HCT116 (cell line): ENCODE results near the gene GPR176. TPM values are rescaled to one million over a fixed set of nuclear protein-coding genes. Genes with fewer than 3 reads are reported as not detected.

Source experiments
- ATAC-seq: fragments of 200-7000 bp; cut with Tn5 transposase; 2 replicates; pipeline ENCODE4 v1.9.1; 2020; ENCODE audit warnings: mild to moderate bottlenecking, moderate library complexity
- BruUV-seq: library from RNA; stranded (reverse); fragments of 400-500 nt; replicated peaks from 2 replicates; lab custom pipeline; 2021; lab: Mats Ljungman, UMichigan
- CTCF ChIA-PET: fragments of 300-600 bp; sonication (Branson Sonifier 250); formaldehyde crosslinking; loops from one replicate; lab custom pipeline; 2021; ENCODE audit warnings: antibody characterized with exemption; lab: Charles Lee
- POLR2A ChIA-PET: fragments of 300-600, 350-600 bp; sonication (Branson Sonifier 250); formaldehyde crosslinking; loops from one replicate; lab custom pipeline; 2021; ENCODE audit warnings: antibody characterized with exemption; lab: Charles Lee
- RAD21 ChIA-PET, 2 experiments: fragments of 300-600 bp; sonication (Branson Sonifier 250); formaldehyde crosslinking; loops; one replicate each; lab custom pipeline; 2023; ENCODE audit warnings: low total read pairs in 2 of 2; ENCODE audit not compliant: uncharacterized antibody in 2 of 2, unreplicated experiment in 2 of 2, low non-redundant PET in 1 of 2; lab: Charles Lee
- DNase-seq: peaks from one replicate; pipeline ENCODE4 v3.0.0-alpha.2; 2010; ENCODE audit warnings: low read depth, low spot score
- H2AFZ ChIP-seq: fragments of 200-600 bp; shearing (Covaris generic), sonication (generic); 2 replicates; pipeline ENCODE4 v1.6.1; 2017; ENCODE audit warnings: low read depth, mixed run types, mixed read lengths, antibody characterized with exemption, low read length; ENCODE audit not compliant: poor library complexity, severe bottlenecking
- H3K27ac ChIP-seq: 2 replicates; pipeline ENCODE4 v1.5.1; 2012; ENCODE audit warnings: low read depth, low read length
- H3K27me3 ChIP-seq: fragments of 200-600 bp; sonication (generic); 2 replicates; pipeline ENCODE4 v1.6.1; 2016; ENCODE audit warnings: mixed run types, low read length, mixed read lengths; ENCODE audit not compliant: insufficient read depth
- H3K36me3 ChIP-seq, 2 experiments: fragments of 200-500 bp in 1 of 2; fragments of 200-600 bp in 1 of 2; sonication (Bioruptor generic) in 1 of 2; sonication (generic) in 1 of 2; 2 replicates each; pipeline versions ENCODE4 v1.5.1 to v1.6.1; 2014 to 2016; ENCODE audit warnings: low read length in 2 of 2, inconsistent platforms in 1 of 2, mixed read lengths in 1 of 2, mixed run types in 1 of 2; ENCODE audit not compliant: insufficient read depth in 2 of 2, control insufficient read depth in 1 of 2
- H3K4me1 ChIP-seq, 2 experiments: fragments of 200-600 bp in 1 of 2; sonication (generic) in 1 of 2; 2 replicates each; pipeline versions ENCODE4 v1.5.1 to v1.6.1; 2012 to 2017; ENCODE audit warnings: low read length in 2 of 2, inconsistent platforms in 1 of 2, mild to moderate bottlenecking in 1 of 2, mixed read lengths in 1 of 2, mixed run types in 1 of 2, moderate library complexity in 1 of 2; ENCODE audit not compliant: insufficient read depth in 2 of 2, control insufficient read depth in 1 of 2
- H3K4me2 ChIP-seq: fragments of 200-600 bp; sonication (generic); 2 replicates; pipeline ENCODE4 v1.6.1; 2017; ENCODE audit warnings: mixed run types, low read length, mixed read lengths
- H3K4me3 ChIP-seq, 2 experiments: fragments of 200-600 bp in 1 of 2; sonication (generic) in 1 of 2; replicated peaks in 1 of 2; 2 replicates each; pipeline ENCODE4 v1.5.1; 2011 to 2016; ENCODE audit warnings: low read length in 2 of 2, control low read depth in 1 of 2, low read depth in 1 of 2, mild to moderate bottlenecking in 1 of 2, mixed read lengths in 1 of 2, mixed run types in 1 of 2
- H3K79me2 ChIP-seq: fragments of 200-600 bp; sonication (generic); 2 replicates; pipeline ENCODE4 v1.6.1; 2017; ENCODE audit warnings: mild to moderate bottlenecking, mixed run types, low read length, moderate library complexity, mixed read lengths; ENCODE audit not compliant: insufficient read depth
- H3K9ac ChIP-seq: fragments of 200-600 bp; sonication (generic); 2 replicates; pipeline ENCODE4 v1.6.1; 2016; ENCODE audit warnings: low read length, mixed read lengths
- H3K9me2 ChIP-seq: fragments of 200-600 bp; sonication (generic), shearing (Covaris generic); 2 replicates; pipeline ENCODE4 v1.6.1; 2017; ENCODE audit warnings: mixed run types, mild to moderate bottlenecking, moderate library complexity; ENCODE audit not compliant: insufficient read depth
- H3K9me3 ChIP-seq, 2 experiments: fragments of 200-500 bp in 1 of 2; fragments of 200-600 bp in 1 of 2; sonication (Bioruptor generic) in 1 of 2; sonication (generic) in 1 of 2; 2 replicates each; pipeline ENCODE4 v1.6.1; 2014 to 2017; ENCODE audit warnings: low read length in 2 of 2, mixed read lengths in 2 of 2, inconsistent platforms in 1 of 2, low read depth in 1 of 2, mild to moderate bottlenecking in 1 of 2, mixed run types in 1 of 2, moderate library complexity in 1 of 2; ENCODE audit not compliant: control insufficient read depth in 1 of 2, insufficient read depth in 1 of 2
- H4K20me1 ChIP-seq: fragments of 200-600 bp; sonication (generic), shearing (Covaris generic); 2 replicates; pipeline ENCODE4 v1.6.1; 2017; ENCODE audit warnings: mixed run types, mild to moderate bottlenecking, moderate library complexity; ENCODE audit not compliant: insufficient read depth
- ATF3 ChIP-seq: IDR thresholded peaks from 2 replicates; pipeline ENCODE4 v1.6.1; 2012
- CBX3 ChIP-seq: IDR thresholded peaks from 2 replicates; pipeline ENCODE4 v1.6.1; 2012; ENCODE audit warnings: low read depth
- CEBPB ChIP-seq: IDR thresholded peaks from 2 replicates; pipeline ENCODE4 v1.6.1; 2012; ENCODE audit warnings: low read depth
- EZH2 ChIP-seq: fragments of 200-600 bp; sonication (generic); IDR thresholded peaks from 2 replicates; pipeline ENCODE4 v1.6.1; 2017; ENCODE audit warnings: antibody characterized with exemption, mixed run types
- EZH2phosphoT487 ChIP-seq: fragments of 200-600 bp; IDR thresholded peaks from 2 replicates; pipeline ENCODE4 v1.6.1; 2018; ENCODE audit warnings: antibody characterized with exemption, borderline replicate concordance
- FOSL1 ChIP-seq: IDR thresholded peaks from 2 replicates; pipeline ENCODE4 v1.6.1; 2012; ENCODE audit warnings: low read depth
- POLR2A ChIP-seq: IDR thresholded peaks from 2 replicates; pipeline ENCODE4 v1.7.0; 2011; ENCODE audit warnings: borderline replicate concordance; ENCODE audit not compliant: insufficient read depth, insufficient read length; ENCODE audit errors: extremely low read depth
- RAD21 ChIP-seq: IDR thresholded peaks from 2 replicates; pipeline ENCODE4 v1.6.1; 2012; ENCODE audit warnings: low read depth, mild to moderate bottlenecking
- SIN3A ChIP-seq: IDR thresholded peaks from 2 replicates; pipeline ENCODE4 v1.6.1; 2012; ENCODE audit warnings: low read depth
- SP1 ChIP-seq: IDR thresholded peaks from 2 replicates; pipeline ENCODE4 v1.6.1; 2012; ENCODE audit warnings: low read depth
- TCF7L2 ChIP-seq: IDR thresholded peaks from 2 replicates; pipeline ENCODE4 v1.7.0; 2011; ENCODE audit warnings: borderline replicate concordance, inconsistent platforms; ENCODE audit not compliant: insufficient read depth, insufficient read length; ENCODE audit errors: extremely low read depth
- YY1 ChIP-seq: IDR thresholded peaks from 2 replicates; pipeline ENCODE4 v1.6.1; 2011; ENCODE audit warnings: low read length, low read depth, moderate library complexity, mild to moderate bottlenecking; ENCODE audit not compliant: insufficient replicate concordance; ENCODE audit errors: extremely low read depth
- ZFX ChIP-seq: fragments of 450-650 bp; IDR thresholded peaks from 2 replicates; pipeline ENCODE4 v1.6.1; 2017
- ZNF274 ChIP-seq: fragments of 200-500 bp; sonication (Bioruptor generic); IDR thresholded peaks from 2 replicates; pipeline ENCODE4 v1.6.1; 2014; ENCODE audit warnings: mild to moderate bottlenecking, low read depth, low read length, inconsistent platforms
- intact Hi-C: fragments of 100-400 bp; cut with micrococcal nuclease; formaldehyde crosslinking; loops from 2 replicates; pipeline ENCODE4 v1.10.0; 2022
- total RNA-seq: library from RNA; stranded (reverse); gene quantifications from one replicate; pipeline ENCODE4 v1.2.1, GENCODE V29; 2021; ENCODE audit not compliant: unreplicated experiment
- TF ChIP-seq, protein P1 (sequence below): IDR thresholded peaks from 2 replicates; pipeline ENCODE4 v1.6.1; 2012
- TF ChIP-seq, protein P2 (sequence below), 3 experiments: fragments of 200-600 bp in 1 of 3; sonication (generic) in 1 of 3; IDR thresholded peaks in 2 of 3; conservative IDR thresholded peaks in 1 of 3; 2 replicates each; pipeline ENCODE4 v1.5.1; 2012 to 2017; ENCODE audit warnings: low read depth in 2 of 3, low read length in 2 of 3, antibody characterized with exemption in 1 of 3, borderline replicate concordance in 1 of 3, control low read depth in 1 of 3, mild to moderate bottlenecking in 1 of 3, mixed read lengths in 1 of 3, mixed run types in 1 of 3, moderate library complexity in 1 of 3; ENCODE audit not compliant: insufficient read depth in 1 of 3

GPR176 gene
- total RNA-seq, 1 experiment from 2014 or later: 1.7 TPM

DNA sequence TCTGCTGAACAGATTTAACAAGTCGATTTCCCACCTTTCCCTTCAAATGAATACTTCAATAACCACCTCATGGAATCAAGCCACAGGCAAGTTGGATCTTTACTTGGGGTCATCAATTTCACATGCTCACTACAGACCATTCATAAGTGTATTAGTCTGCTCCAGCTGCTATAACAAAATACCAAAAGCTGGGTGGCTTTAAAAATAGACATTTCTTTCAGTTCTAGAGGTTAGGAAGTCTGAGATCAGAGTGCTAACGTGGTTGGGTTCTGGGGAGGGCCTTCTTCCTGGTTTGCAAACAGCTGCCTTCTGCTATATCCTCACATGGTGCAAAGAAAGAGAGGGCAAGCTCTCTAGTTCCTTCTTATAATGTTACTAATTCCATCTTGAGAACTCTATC, 5.1 kb downstream of the GPR176 start (continued):
- no peak for TF ChIP-seq FOSL1
- TF ChIP-seq ATF3: no peak
- TF ChIP-seq CBX3: no peak

GRCh38 chr15:39909007-39909406, 11.1 kb downstream of the GPR176 start:
- RAD21 ChIA-PET: no interaction called here
- H3K79me2 ChIP-seq: no peaks in the 10 kb centered on the region
- no peaks in the 10 kb centered on the region for H3K9me3 ChIP-seq
- no peaks in the 10 kb centered on the region for H4K20me1 ChIP-seq
- H3K27me3 ChIP-seq: no peaks in the 10 kb centered on the region
- no peaks in the 10 kb centered on the region for H3K36me3 ChIP-seq
- ATAC-seq (no peak), DNase-seq (no peak)
- H3K9me2 ChIP-seq: no peaks in the 10 kb centered on the region
- no peak overlapping the region for H3K4me3 ChIP-seq
- BruUV-seq: no TSS peak
- H3K4me2 ChIP-seq: no peak overlapping the region
- CTCF ChIA-PET: no interaction called here
- POLR2A ChIA-PET: no interaction called here
- no peaks in the 10 kb centered on the region for H3K4me1 ChIP-seq
- H3K27ac ChIP-seq: no peak overlapping the region
- H3K9ac ChIP-seq: no peak overlapping the region
- intact Hi-C loops: no loop called here
- TF ChIP-seq ZFX: no peak
- no peak overlapping the region for H2AFZ ChIP-seq

GRCh38 chr15:39908186-39908585, 11.9 kb downstream of the GPR176 start:
- Histone ChIP-seq H3K9me2 (no peaks in the 10 kb centered on the region), H3K4me2 (no peak overlapping the region), H3K9ac (no peak overlapping the region), H4K20me1 (no peaks in the 10 kb centered on the region), H3K27me3 (no peaks in the 10 kb centered on the region), H3K36me3 (no peaks in the 10 kb centered on the region), H2AFZ (no peak overlapping the region), H3K27ac (no peak overlapping the region), H3K4me3 (no peak overlapping the region), H3K79me2 (no peaks in the 10 kb centered on the region), H3K9me3 (no peaks in the 10 kb centered on the region)
- no peak for DNase-seq
- BruUV-seq: no TSS peak
- CTCF ChIA-PET: no interaction called here
- no peak for ATAC-seq
- intact Hi-C loops: no loop called here
- TF ChIP-seq EZH2 (no peak), TCF7L2 (no peak), EZH2phosphoT487 (no peak), CBX3 (no peak), POLR2A (no peak), ZNF274 (no peak), RAD21 (no peak), SP1 (no peak), CEBPB (no peak), SIN3A (no peak), YY1 (no peak)
- TF ChIP-seq, protein P1, sequence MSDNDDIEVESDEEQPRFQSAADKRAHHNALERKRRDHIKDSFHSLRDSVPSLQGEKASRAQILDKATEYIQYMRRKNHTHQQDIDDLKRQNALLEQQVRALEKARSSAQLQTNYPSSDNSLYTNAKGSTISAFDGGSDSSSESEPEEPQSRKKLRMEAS: no peak
- TF ChIP-seq, protein P2, sequence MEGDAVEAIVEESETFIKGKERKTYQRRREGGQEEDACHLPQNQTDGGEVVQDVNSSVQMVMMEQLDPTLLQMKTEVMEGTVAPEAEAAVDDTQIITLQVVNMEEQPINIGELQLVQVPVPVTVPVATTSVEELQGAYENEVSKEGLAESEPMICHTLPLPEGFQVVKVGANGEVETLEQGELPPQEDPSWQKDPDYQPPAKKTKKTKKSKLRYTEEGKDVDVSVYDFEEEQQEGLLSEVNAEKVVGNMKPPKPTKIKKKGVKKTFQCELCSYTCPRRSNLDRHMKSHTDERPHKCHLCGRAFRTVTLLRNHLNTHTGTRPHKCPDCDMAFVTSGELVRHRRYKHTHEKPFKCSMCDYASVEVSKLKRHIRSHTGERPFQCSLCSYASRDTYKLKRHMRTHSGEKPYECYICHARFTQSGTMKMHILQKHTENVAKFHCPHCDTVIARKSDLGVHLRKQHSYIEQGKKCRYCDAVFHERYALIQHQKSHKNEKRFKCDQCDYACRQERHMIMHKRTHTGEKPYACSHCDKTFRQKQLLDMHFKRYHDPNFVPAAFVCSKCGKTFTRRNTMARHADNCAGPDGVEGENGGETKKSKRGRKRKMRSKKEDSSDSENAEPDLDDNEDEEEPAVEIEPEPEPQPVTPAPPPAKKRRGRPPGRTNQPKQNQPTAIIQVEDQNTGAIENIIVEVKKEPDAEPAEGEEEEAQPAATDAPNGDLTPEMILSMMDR (IDR thresholded peaks at IDR 0.05 in 2 of 3, conservative IDR thresholded peaks at IDR 0.05 in 1 of 3; ENCODE audit: borderline replicate concordance in 1 of 3, insufficient read depth in 1 of 3, low read depth in 2 of 3, low read length in 2 of 3): no peak
- TF ChIP-seq, all 23 proteins: peak for 0
- RAD21 ChIA-PET: no interaction called here
- POLR2A ChIA-PET: no interaction called here
- H3K4me1 ChIP-seq: no peaks in the 10 kb centered on the region
